ACC112 (cell line): ENCODE measurements around the gene NUTM2D.
A peak's percentile ranks its signal among the peaks of the same experiment; 100 is the strongest.
"Not testable (repeated sequence)": the region's sequence is repeated elsewhere in the genome, so short reads cannot be mapped to it uniquely, and the experiment has no call there.

Experiments
- H2AFZ ChIP-seq: fragments of 200-600 bp; sonication (generic); one replicate; pipeline ENCODE4 v1.6.0; 2017; ENCODE audit warnings: antibody characterized with exemption, low read length; ENCODE audit not compliant: unreplicated experiment
- H3K27ac ChIP-seq: fragments of 200-600 bp; sonication (generic); 2 replicates; pipeline ENCODE4 v1.5.1; 2014; ENCODE audit warnings: low read depth, mild to moderate bottlenecking, antibody characterized with exemption, low read length, moderate library complexity
- H3K27me3 ChIP-seq: fragments of 200-600 bp; sonication (generic); 2 replicates; pipeline ENCODE4 v1.6.1; 2014; ENCODE audit warnings: mild to moderate bottlenecking, antibody characterized with exemption, low read length, moderate library complexity, mixed read lengths; ENCODE audit not compliant: insufficient read depth
- H3K36me3 ChIP-seq: fragments of 200-600 bp; sonication (generic); 2 replicates; pipeline ENCODE4 v1.6.1; 2016; ENCODE audit warnings: mild to moderate bottlenecking, antibody characterized with exemption, low read length, moderate library complexity, mixed read lengths; ENCODE audit not compliant: insufficient read depth
- H3K4me1 ChIP-seq: fragments of 200-600 bp; sonication (generic); one replicate; pipeline ENCODE4 v1.6.1; 2016; ENCODE audit warnings: low read length, mixed read lengths; ENCODE audit not compliant: insufficient read depth, unreplicated experiment, control insufficient read depth
- H3K4me3 ChIP-seq: fragments of 200-600 bp; sonication (generic); 2 replicates; pipeline ENCODE4 v1.5.1; 2014; ENCODE audit warnings: mild to moderate bottlenecking, low read depth, low read length
- H3K79me2 ChIP-seq: fragments of 200-600 bp; sonication (generic); one replicate; pipeline ENCODE4 v1.6.0; 2016; ENCODE audit warnings: low read length; ENCODE audit not compliant: control insufficient read depth, unreplicated experiment, insufficient read depth

The NUTM2D gene

DNA sequence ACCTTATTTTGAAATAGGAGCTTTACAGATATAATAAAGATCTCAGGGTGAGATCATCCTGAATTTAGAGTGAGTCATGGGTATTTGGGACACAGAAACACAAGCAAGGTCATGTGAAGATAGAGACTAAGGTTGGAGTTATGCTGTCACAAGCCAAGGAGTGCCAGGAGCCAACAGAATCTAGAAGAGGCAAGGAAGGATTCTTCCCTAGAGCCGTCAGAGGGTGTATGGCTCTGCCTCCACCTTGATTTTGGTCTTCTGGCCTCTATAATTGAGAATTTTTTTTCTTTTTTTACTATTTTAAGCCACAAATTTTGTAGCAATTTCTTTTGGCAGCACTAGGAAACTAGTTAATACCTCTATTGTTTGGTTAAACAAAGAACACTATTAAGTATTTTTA is 24.9 kb upstream of the NUTM2D start:
- not testable (repeated sequence) for H2AFZ ChIP-seq, H3K36me3 ChIP-seq, H3K27ac ChIP-seq, H3K27me3 ChIP-seq, H3K4me3 ChIP-seq, H3K4me1 ChIP-seq
- peaks cover 11% of the 10 kb centered on the region for H3K79me2 ChIP-seq

DNA sequence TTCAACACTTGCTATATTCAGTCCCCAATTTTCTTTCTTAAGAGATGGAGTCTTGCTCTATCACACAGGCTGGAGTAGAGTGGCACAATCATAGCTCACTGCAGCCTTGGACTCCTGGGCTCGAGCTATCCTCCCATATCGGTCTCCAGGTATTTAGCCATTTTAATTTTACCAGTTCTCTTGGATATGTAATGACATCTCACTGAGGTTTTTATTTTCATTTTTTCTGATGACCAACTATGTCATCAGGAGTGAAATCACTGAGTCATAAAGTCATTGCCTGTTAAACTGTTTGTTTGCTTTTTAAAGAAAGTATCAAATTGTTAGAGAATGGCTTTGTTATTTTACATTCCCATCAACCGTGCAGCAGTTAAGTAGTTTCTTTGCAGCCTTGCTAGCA is 17.1 kb upstream of the NUTM2D start:
- not testable (repeated sequence) for H3K27ac ChIP-seq, H3K27me3 ChIP-seq, H3K4me1 ChIP-seq, H2AFZ ChIP-seq, H3K36me3 ChIP-seq
- Histone ChIP-seq H3K4me3 (peak overlapping the region; percentile 65), H3K79me2 (peaks cover 38% of the 10 kb centered on the region)

DNA sequence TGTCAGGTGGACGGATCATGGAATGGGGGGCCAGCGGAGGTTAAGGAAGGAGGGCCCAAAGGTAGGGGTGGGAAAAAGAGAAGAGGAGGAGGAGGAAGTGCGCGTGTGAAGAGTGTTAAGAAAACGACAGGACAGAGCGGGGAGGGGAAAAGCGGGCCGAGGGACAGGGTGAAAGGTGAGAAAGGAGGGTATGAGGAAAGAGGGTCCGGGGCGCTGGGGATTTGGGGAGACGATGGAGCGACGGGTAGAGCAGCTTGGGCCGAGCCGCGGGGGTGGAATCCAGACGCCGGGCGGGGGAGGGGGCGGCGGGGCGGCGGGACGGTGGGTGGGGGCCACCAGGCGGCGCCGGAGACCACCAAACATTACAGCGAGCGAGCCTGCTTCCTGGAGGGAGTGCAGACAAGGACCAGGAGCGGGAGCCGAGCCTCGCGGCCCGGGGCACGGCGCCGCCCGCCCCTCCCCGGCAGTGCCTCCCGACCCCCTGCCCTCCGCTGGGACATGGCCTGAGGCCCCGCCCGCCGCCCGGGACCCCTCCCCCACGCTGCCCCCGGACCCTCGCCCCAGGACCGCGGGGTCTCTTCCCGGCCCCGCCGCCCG is 15.9 kb upstream of the NUTM2D start:
- Histone ChIP-seq H3K4me3 (peak overlapping the region; percentile 83), H3K27ac (peak overlapping the region; percentile 73), H3K79me2 (peaks cover 33% of the 10 kb centered on the region)
- not testable (repeated sequence) for H2AFZ ChIP-seq, H3K4me1 ChIP-seq, H3K36me3 ChIP-seq, H3K27me3 ChIP-seq

DNA sequence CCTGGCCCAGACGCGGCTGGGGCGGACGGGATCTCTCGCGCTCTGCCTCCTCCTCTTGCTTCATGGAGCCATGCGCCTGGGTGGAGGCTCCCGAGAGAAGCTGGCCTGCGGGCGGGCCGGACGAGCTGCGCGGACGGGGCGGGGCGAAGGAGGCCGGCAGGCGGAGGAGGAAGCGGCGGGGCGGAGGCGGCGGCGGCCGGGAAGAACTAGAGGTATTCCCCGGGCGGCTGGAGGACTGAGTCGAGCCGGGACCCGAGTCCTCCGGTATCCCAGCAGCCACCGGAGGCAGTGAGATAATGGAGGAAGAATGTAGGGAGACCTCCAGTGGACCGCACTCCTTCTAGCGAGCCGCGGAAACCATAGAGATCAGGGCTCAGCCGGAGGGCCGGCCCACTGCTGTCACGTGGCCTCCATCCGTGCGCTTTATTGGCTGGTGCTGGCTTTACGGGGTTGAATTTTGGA is 15.3 kb upstream of the NUTM2D start:
- Histone ChIP-seq H2AFZ (peak overlapping the region; percentile 60), H3K4me3 (peak overlapping the region; percentile 83), H3K79me2 (peaks cover 31% of the 10 kb centered on the region), H3K27ac (peak overlapping the region; percentile 73)
- H3K27me3 ChIP-seq, H3K36me3 ChIP-seq, H3K4me1 ChIP-seq: not testable (repeated sequence)

DNA sequence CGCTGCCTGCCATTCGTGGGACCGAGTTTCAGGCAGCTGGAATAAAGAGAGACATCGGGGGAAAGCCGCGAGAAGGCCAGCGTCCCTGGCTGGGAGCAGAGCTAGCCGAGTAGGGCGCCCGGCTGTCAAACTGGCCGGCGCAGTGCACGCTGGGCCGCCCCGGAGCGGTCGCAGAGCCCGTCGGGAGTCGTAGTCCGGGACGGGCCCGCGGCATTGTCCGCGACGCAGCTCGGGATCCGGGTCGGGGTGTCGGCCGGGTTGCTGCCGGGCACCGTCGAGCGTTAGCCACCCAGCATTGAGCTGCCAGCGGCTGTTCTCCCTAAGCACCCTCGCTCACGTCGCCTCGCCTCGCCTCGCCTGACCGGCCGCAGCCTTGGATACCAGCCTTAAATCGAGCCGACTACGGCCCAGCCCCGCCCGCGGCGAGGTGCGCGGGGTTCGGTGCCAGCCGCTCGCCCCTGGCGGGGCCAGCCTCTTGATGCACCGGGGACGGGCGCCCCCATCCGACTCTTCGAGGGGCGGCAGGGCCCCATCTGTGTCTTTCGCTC is 14.8 kb upstream of the NUTM2D start:
- peak overlapping the region; percentile 73 for H3K27ac ChIP-seq
- H3K36me3 ChIP-seq, H3K4me1 ChIP-seq, H3K27me3 ChIP-seq, H2AFZ ChIP-seq: not testable (repeated sequence)
- H3K79me2 ChIP-seq, result peaks cover 26% of the 10 kb centered on the region
- H3K4me3 ChIP-seq, result peak overlapping the region; percentile 83

DNA sequence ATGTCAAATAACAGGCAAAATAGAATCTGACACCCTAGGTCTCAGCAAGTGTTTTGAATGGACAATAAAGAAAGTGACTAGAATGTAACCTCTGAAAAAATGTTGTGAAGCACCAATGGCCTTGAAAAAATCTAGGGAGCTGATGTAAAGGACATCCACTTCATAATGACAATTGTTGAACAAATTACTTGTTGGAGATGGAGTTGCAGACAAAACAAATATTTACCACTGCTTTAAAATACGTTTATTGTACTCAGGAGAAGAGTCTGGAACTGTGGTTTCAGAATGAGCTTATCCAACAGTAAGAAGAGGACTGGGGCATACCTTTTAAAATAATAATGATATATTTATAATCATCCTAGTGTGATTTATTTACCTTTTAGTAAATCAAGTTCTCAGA is 11.8 kb upstream of the NUTM2D start:
- H2AFZ ChIP-seq, H3K4me1 ChIP-seq, H3K27me3 ChIP-seq, H3K79me2 ChIP-seq, H3K27ac ChIP-seq, H3K36me3 ChIP-seq, H3K4me3 ChIP-seq: not testable (repeated sequence)

DNA sequence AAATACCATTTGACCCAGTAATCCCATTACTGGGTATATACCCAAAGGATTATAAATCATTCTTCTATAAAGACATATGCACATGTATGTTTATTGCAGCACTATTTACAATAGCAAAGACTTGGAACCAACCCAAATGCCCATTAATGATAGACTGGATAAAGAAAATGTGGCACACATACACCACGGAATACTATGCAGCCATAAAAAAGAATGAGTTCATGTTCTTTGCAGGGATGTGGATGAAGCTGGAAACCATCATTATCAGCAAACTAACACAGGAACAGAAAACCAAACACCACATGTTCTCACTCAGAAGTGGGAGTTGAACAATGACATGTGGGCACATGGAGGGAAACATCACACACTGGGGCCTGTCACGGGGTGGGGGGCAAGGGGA is 7.4 kb upstream of the NUTM2D start:
- not testable (repeated sequence) for H3K79me2 ChIP-seq, H3K27ac ChIP-seq, H3K4me3 ChIP-seq, H3K27me3 ChIP-seq, H2AFZ ChIP-seq, H3K36me3 ChIP-seq, H3K4me1 ChIP-seq

DNA sequence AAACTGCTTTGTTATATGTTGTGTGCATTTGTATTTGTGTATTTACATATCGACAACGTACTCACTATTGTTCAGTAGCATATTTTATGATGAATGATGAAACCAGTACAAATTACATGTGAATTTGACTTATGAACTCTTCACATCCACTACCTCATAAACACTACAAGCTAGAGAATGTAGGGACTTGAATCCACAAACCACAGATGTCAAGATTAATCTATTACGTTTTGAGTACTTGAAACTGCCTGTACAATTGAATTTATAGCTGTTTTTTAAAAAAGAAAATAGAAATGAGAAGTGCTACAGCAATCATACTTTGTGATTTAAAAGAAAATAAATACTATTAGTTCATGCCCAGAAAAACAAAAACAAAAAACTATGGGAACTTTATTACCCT is 4.7 kb upstream of the NUTM2D start:
- not testable (repeated sequence) for H3K4me1 ChIP-seq, H2AFZ ChIP-seq, H3K27ac ChIP-seq, H3K27me3 ChIP-seq, H3K79me2 ChIP-seq, H3K4me3 ChIP-seq, H3K36me3 ChIP-seq

DNA sequence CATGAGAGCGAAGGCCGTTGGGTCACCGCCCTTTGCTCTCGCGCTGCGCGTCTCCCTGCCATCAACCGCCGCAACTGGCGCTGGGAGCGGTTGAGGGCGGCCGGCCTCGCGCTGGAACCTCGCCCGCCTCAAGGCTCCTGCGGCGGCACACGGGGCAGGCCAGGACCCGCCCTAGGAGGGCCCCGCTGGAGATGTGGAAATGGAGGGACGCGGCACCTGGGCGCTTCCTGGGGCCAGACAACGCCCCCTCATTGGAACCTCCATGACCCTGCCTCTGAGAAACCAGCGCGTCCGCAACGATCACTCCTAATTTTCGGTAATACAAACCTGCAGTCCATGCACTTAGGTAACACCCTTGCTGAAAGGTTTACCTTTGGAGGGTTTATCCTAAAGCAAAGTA is 2.4 kb upstream of the NUTM2D start:
- H3K79me2 ChIP-seq, H3K27ac ChIP-seq, H3K27me3 ChIP-seq, H2AFZ ChIP-seq, H3K36me3 ChIP-seq, H3K4me3 ChIP-seq, H3K4me1 ChIP-seq: not testable (repeated sequence)

DNA sequence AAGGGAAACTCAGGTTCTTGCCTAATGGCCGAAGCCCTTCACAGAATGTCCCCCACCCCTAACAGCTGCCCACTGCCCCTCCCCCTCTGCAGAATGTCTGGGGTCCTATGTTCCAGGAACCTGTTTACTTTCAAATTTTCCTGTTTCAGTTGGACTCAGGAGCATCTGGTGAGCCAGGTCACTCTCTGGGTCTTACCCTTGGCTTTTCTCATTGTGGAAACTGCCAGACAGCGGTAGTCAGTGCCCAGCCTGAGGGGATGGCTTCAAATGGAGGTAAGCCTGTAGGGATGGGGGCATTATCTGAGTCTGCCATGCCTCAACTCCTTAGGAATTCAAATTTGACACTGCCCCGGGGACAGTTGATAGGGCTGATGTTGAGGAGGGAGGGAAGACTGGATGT is 615 bp downstream of the NUTM2D start:
- not testable (repeated sequence) for H3K27ac ChIP-seq, H3K4me3 ChIP-seq, H3K36me3 ChIP-seq, H3K79me2 ChIP-seq, H3K27me3 ChIP-seq, H2AFZ ChIP-seq, H3K4me1 ChIP-seq

DNA sequence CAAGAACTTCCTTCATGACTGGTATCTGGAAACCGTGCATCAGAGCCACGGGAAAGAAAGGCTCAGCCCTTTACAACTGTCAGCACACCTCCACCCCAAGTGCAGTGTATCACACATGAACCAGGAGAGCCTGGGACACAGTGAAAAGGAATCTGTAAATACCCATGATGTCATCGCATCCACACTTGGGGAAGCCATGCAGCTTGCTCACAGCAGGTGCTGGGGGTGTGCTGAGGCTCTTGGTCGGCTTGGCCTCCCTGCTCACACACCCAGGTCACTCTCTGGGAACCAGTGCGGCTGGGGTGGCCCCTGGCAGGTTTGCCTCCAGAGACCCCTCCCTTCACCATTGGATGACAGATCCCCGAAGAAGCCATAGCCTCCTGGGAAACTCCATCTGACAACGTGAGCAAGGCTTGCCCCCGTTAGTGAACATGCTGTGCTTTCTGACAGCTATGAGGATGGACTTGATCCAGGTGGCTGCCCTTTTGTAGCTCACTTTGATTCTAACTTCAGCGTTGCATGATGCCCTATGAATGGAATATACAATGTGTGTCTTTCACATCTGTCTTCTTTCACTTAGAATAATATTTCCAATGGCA is 12.1 kb downstream of the NUTM2D start:
- not testable (repeated sequence) for H2AFZ ChIP-seq, H3K27ac ChIP-seq, H3K36me3 ChIP-seq, H3K27me3 ChIP-seq, H3K4me1 ChIP-seq, H3K4me3 ChIP-seq, H3K79me2 ChIP-seq
